SH-SY5Y (cell line): ENCODE results near the gene FSTL4.

Experiments used
- GATA2 ChIP-seq: IDR thresholded peaks from 2 replicates; pipeline ENCODE4 v1.6.1; 2011; ENCODE audit warnings: mild to moderate bottlenecking, low read depth, low read length
- GATA3 ChIP-seq: IDR thresholded peaks from 2 replicates; pipeline ENCODE4 v1.6.1; 2011; ENCODE audit warnings: low read depth, mild to moderate bottlenecking, low read length, moderate library complexity

GRCh38 chr5:133451926-133452325 lies 160.4 kb downstream of the FSTL4 start:
- no peak for TF ChIP-seq GATA2
- no peak for TF ChIP-seq GATA3
